ENCODE measurements around the gene PRKCA. TPM values are rescaled to one million over a fixed set of nuclear protein-coding genes. Genes with fewer than 3 reads are reported as not detected.

The PRKCA gene
- total RNA-seq, 1 experiment from 2014 or later, result 20.7 TPM

GRCh38 chr17:66299711-66300110, 2.7 kb upstream of the PRKCA start:
- POLR2A ChIA-PET, result interaction anchor here (0.6 to 0.8 kb wide), 2 partner anchors 123 to 263 kb away, joined by 3 to 5 read pairs; no protein-coding TSS in a partner anchor
- TF ChIP-seq, protein P1, sequence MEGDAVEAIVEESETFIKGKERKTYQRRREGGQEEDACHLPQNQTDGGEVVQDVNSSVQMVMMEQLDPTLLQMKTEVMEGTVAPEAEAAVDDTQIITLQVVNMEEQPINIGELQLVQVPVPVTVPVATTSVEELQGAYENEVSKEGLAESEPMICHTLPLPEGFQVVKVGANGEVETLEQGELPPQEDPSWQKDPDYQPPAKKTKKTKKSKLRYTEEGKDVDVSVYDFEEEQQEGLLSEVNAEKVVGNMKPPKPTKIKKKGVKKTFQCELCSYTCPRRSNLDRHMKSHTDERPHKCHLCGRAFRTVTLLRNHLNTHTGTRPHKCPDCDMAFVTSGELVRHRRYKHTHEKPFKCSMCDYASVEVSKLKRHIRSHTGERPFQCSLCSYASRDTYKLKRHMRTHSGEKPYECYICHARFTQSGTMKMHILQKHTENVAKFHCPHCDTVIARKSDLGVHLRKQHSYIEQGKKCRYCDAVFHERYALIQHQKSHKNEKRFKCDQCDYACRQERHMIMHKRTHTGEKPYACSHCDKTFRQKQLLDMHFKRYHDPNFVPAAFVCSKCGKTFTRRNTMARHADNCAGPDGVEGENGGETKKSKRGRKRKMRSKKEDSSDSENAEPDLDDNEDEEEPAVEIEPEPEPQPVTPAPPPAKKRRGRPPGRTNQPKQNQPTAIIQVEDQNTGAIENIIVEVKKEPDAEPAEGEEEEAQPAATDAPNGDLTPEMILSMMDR (IDR thresholded peaks at IDR 0.05; ENCODE audit: unreplicated experiment), result no peak
- no peak overlapping the region for H3K27ac Mint-ChIP-seq (ENCODE audit: low read depth, unreplicated experiment)
- CTCF ChIA-PET, result interaction anchor here (2.4 kb wide), 1 partner anchor 267 kb away, joined by 8 read pairs; no protein-coding TSS in a partner anchor
- H3K4me1 Mint-ChIP-seq (ENCODE audit: insufficient read depth, unreplicated experiment), result peaks cover 19% of the 10 kb centered on the region
- intact Hi-C loops (cut with micrococcal nuclease), result loop anchor here (10.0 kb wide), 1 partner anchor 135 kb away; no protein-coding TSS in a partner anchor
- no peaks in the 10 kb centered on the region for H3K9me3 Mint-ChIP-seq (ENCODE audit: unreplicated experiment)
- DNase-seq (ENCODE audit: unreplicated experiment), result no peak
- no peaks in the 10 kb centered on the region for H3K36me3 Mint-ChIP-seq (ENCODE audit: insufficient read depth, unreplicated experiment)
- no TSS peak for BruUV-seq (replicated peaks)
- H3K27me3 Mint-ChIP-seq (ENCODE audit: insufficient read depth, unreplicated experiment), result no peaks in the 10 kb centered on the region
- H3K4me3 Mint-ChIP-seq (ENCODE audit: unreplicated experiment), result no peak overlapping the region

DNA sequence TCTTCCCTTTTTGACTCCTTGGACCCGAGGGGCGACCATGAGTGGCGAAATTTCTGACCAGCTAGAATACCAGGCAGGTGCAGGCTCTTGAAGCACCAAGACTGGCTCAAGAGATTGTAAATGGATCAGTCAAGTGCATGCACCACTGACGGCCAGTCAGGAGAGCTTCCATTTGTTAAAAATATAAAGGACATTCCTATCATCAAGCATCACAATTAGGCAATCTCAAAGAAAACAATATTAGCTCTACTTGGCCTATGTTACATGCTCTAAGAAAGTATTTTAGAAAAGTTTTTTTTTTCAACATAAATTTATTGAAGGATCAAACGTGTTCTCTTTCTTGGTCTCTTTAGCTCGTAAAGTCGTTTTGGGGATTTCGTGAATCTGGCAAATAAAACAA, 1.5 kb upstream of the PRKCA start:
- Mint-ChIP-seq H3K27ac (ENCODE audit: low read depth, unreplicated experiment) (no peak overlapping the region), H3K27me3 (ENCODE audit: insufficient read depth, unreplicated experiment) (no peaks in the 10 kb centered on the region), H3K9me3 (ENCODE audit: unreplicated experiment) (no peaks in the 10 kb centered on the region), H3K36me3 (ENCODE audit: insufficient read depth, unreplicated experiment) (no peaks in the 10 kb centered on the region), H3K4me3 (ENCODE audit: unreplicated experiment) (no peak overlapping the region), H3K4me1 (ENCODE audit: insufficient read depth, unreplicated experiment) (peaks cover 26% of the 10 kb centered on the region)
- no peak for DNase-seq (ENCODE audit: unreplicated experiment)
- CTCF ChIA-PET, result interaction anchor here (0.6 to 2.4 kb wide), 3 partner anchors 24 to 266 kb away, joined by 3 to 8 read pairs (median 3); no protein-coding TSS in a partner anchor
- BruUV-seq (replicated peaks), result no TSS peak
- intact Hi-C loops (cut with micrococcal nuclease), result loop anchor here (10.0 kb wide), 1 partner anchor 134 kb away; no protein-coding TSS in a partner anchor
- POLR2A ChIA-PET, result interaction anchor here (1.3 kb wide), 3 partner anchors 131 to 264 kb away, joined by 3 to 5 read pairs (median 4); no protein-coding TSS in a partner anchor
- TF ChIP-seq, protein P1 (IDR thresholded peaks at IDR 0.05; ENCODE audit: unreplicated experiment), result no peak

- ChIA-PET CTCF (interaction anchor here (0.6 to 2.4 kb wide), 4 partner anchors 24 to 266 kb away, joined by 3 to 8 read pairs (median 3); no protein-coding TSS in a partner anchor), POLR2A (interaction anchor here (0.6 to 1.3 kb wide), 7 partner anchors 28 to 1279 kb away, joined by 3 to 5 read pairs (median 3); no protein-coding TSS in a partner anchor)
- peak overlapping the region; percentile 87 for H3K27ac Mint-ChIP-seq (ENCODE audit: low read depth, unreplicated experiment)
- H3K36me3 Mint-ChIP-seq (ENCODE audit: insufficient read depth, unreplicated experiment), result no peaks in the 10 kb centered on the region
- no peaks in the 10 kb centered on the region for H3K27me3 Mint-ChIP-seq (ENCODE audit: insufficient read depth, unreplicated experiment)
- TSS peak; percentile 70 for BruUV-seq (replicated peaks)
- no peaks in the 10 kb centered on the region for H3K9me3 Mint-ChIP-seq (ENCODE audit: unreplicated experiment)
- no peak for DNase-seq (ENCODE audit: unreplicated experiment)
- intact Hi-C loops (cut with micrococcal nuclease), result loop anchor here (10.0 kb wide), 1 partner anchor 133 kb away; no protein-coding TSS in a partner anchor
- H3K4me1 Mint-ChIP-seq (ENCODE audit: insufficient read depth, unreplicated experiment), result peaks cover 29% of the 10 kb centered on the region
- TF ChIP-seq, protein P1 (IDR thresholded peaks at IDR 0.05; ENCODE audit: unreplicated experiment), result no peak
- peak overlapping the region; percentile 96 for H3K4me3 Mint-ChIP-seq (ENCODE audit: unreplicated experiment)
These were observed 998 bp upstream of the PRKCA start for GRCh38 chr17:66301367-66301863.

DNA sequence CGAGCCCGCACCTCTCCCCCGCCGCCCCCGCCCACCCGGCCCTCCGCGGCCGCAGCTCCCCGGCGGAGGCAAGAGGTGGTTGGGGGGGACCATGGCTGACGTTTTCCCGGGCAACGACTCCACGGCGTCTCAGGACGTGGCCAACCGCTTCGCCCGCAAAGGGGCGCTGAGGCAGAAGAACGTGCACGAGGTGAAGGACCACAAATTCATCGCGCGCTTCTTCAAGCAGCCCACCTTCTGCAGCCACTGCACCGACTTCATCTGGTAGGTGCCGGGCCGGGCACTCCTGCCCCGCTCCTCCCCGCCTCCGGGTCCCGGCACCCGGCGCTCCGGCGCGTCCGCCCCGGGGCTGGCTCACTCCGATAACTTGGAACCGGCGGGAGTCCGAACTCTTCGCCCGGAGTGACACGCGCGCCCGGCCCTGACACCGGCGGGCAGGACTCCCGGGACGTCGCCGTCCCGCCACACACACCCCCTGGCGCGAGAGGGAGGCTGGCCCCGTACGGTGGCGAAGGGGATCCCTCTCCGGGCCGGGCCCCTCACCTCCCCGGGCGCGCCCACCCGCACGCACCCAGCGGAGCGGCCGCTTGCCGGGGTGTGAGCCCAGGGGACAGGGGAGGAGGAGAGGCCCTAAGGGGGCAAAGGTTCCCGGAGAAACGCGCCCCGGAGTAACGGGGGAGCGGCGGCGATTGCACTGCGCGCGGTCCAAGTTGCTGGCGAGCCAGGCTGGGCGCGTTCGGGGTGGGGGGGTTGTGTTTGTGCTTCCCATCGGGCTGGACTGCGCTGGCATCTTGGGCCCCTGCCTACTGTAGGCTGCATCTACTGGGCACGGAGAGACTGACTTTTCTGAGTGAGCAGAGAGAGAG, 581 bp downstream of the PRKCA start:
- BruUV-seq (replicated peaks), result no TSS peak
- POLR2A ChIA-PET, result interaction anchor here (0.7 to 2.2 kb wide), 6 partner anchors 129 to 373 kb away, joined by 3 to 14 read pairs (median 5); no protein-coding TSS in a partner anchor
- CTCF ChIA-PET, result interaction anchor here (0.6 to 0.9 kb wide), 2 partner anchors 11 to 163 kb away, joined by 3 read pairs; no protein-coding TSS in a partner anchor
- DNase-seq (ENCODE audit: unreplicated experiment), result peak; percentile 64
- intact Hi-C loops (cut with micrococcal nuclease), result loop anchor here (1.0 to 10.0 kb wide), 5 partner anchors 48 to 372 kb away; no protein-coding TSS in a partner anchor
- Mint-ChIP-seq H3K4me1 (ENCODE audit: insufficient read depth, unreplicated experiment) (peaks cover 35% of the 10 kb centered on the region), H3K4me3 (ENCODE audit: unreplicated experiment) (peak overlapping the region; percentile 96), H3K36me3 (ENCODE audit: insufficient read depth, unreplicated experiment) (no peaks in the 10 kb centered on the region), H3K27ac (ENCODE audit: low read depth, unreplicated experiment) (peak overlapping the region; percentile 97), H3K27me3 (ENCODE audit: insufficient read depth, unreplicated experiment) (no peaks in the 10 kb centered on the region), H3K9me3 (ENCODE audit: unreplicated experiment) (no peaks in the 10 kb centered on the region)
- TF ChIP-seq, protein P1 (IDR thresholded peaks at IDR 0.05; ENCODE audit: unreplicated experiment), result no peak

All from MCF 10A (cell line).